ENCODE data around the gene PRR12.

GRCh38 chr19:49596954-49597702 is 6.1 kb downstream of the PRR12 start:
- no peak for TF ChIP-seq EZH2 (IDR thresholded peaks at IDR 0.05; ENCODE audit: low read length, missing control alignments)
- TF ChIP-seq CTCF (conservative IDR thresholded peaks at IDR 0.05 in 1 of 2, IDR thresholded peaks at IDR 0.05 in 1 of 2; ENCODE audit: low read depth in 1 of 2, low read length in 2 of 2) = no peak
